GM18858 (cell line): ENCODE results near the gene MED23.
"Not testable (repeated sequence)": the region's sequence is repeated elsewhere in the genome, so short reads cannot be mapped to it uniquely, and the experiment has no call there.

Experiments
- ATAC-seq: cut with Tn5 transposase; IDR thresholded peaks from one replicate; pipeline ENCODE4 v1.9.1; 2021; ENCODE audit not compliant: unreplicated experiment

The MED23 gene

GRCh38 chr6:131574686-131575085 is 53.4 kb downstream of the MED23 start:
- ATAC-seq, result no peak

- ATAC-seq, result no peak
These were observed 53.9 kb downstream of the MED23 start for GRCh38 chr6:131574133-131574532.

GRCh38 chr6:131572686-131573415 is 55.2 kb downstream of the MED23 start, which contains the start of gene ARG1:
Gene ARG1, plus strand, starts transcription at chr6:131573226. Its CDS starts 57 bp downstream, at chr6:131573283.
- no peak for ATAC-seq

- ATAC-seq, result no peak
These were observed 59.3 kb downstream of the MED23 start for GRCh38 chr6:131568726-131569125.

- ATAC-seq, result no peak
These were observed 63.0 kb downstream of the MED23 start for GRCh38 chr6:131565056-131565455.

- ATAC-seq, result no peak
These were observed 65.9 kb downstream of the MED23 start for GRCh38 chr6:131561925-131562707.

GRCh38 chr6:131558922-131559321 is 69.1 kb downstream of the MED23 start:
- ATAC-seq, result no peak

- ATAC-seq, result no peak
These were observed 72.0 kb downstream of the MED23 start for GRCh38 chr6:131555992-131556391.

GRCh38 chr6:131552572-131552971 is 75.5 kb downstream of the MED23 start:
- ATAC-seq, result no peak

GRCh38 chr6:131551902-131552301 is 76.1 kb downstream of the MED23 start:
- ATAC-seq, result no peak

- no peak for ATAC-seq
These were observed 78.2 kb downstream of the MED23 start for GRCh38 chr6:131549811-131550210.

GRCh38 chr6:131548441-131548840 is 79.6 kb downstream of the MED23 start:
- no peak for ATAC-seq

GRCh38 chr6:131547488-131547887 is 80.6 kb downstream of the MED23 start:
- ATAC-seq, result no peak

GRCh38 chr6:131545317-131545716 is 82.7 kb downstream of the MED23 start:
- no peak for ATAC-seq

- ATAC-seq, result not testable (repeated sequence)
These were observed 89.4 kb downstream of the MED23 start for GRCh38 chr6:131538615-131539014.

- peak; percentile 88 for ATAC-seq
These were observed 95.4 kb downstream of the MED23 start for GRCh38 chr6:131532580-131533039.

GRCh38 chr6:131531681-131532080 is 96.4 kb downstream of the MED23 start:
- ATAC-seq, result not testable (repeated sequence)

GRCh38 chr6:131530936-131531335 is 97.1 kb downstream of the MED23 start:
- not testable (repeated sequence) for ATAC-seq

GRCh38 chr6:131524695-131525336 is 103.2 kb downstream of the MED23 start:
- ATAC-seq, result no peak

- ATAC-seq, result no peak
These were observed 103.9 kb downstream of the MED23 start for GRCh38 chr6:131523988-131524673.
